NCI-H146 (cell line): Measurements from ENCODE around the gene PPP1R15A.
"Not testable (repeated sequence)": the region's sequence is repeated elsewhere in the genome, so short reads cannot be mapped to it uniquely, and the experiment has no call there.

Source experiments
- DNase-seq: peaks from one replicate; lab custom pipeline; 2025; lab: John Stamatoyannopoulos, UW

Gene PPP1R15A

DNA sequence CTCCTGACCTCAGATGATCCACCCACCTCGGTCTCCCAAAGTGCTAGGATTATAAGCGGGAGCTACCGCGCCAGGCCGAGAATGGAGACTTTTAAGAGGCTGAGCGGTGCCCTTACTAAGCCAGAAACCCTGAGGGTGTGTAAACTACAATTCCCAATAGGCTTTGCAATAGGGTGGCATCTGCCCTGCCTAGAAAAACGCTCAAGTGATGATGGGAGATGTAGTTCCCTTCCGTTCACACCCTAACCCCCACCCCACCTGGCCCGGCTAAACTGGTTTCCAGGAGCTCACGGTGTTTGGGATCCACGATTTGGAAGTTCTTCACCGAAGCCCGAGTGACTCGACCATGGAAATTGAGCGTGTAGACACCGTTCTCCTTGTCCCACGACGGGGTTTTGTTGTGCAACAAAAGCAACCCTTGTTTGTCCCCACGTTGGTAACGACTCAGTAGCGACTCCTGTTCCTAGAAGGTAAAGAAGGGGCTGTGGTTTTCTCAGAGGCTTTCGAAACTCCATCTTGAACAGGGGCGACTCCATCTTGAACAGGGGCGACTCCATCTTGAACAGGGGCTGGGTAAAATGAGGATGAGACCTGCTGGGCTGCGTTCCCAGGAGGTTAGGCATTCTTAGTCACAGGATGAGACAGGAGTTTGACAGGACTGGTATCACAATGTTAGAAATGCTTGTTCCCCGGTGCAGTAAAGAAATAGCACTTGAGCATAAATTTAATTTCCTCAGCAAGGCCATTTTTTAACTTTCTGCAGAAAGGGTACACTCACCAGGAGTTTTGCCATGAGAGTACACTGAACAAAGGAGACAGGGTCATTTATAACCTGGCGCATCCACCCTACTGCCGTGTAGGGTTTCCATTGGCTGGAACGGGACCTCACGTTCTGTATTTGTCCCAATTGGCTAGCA is 9.8 kb downstream of the PPP1R15A start:
- DNase-seq, result no peak

DNA sequence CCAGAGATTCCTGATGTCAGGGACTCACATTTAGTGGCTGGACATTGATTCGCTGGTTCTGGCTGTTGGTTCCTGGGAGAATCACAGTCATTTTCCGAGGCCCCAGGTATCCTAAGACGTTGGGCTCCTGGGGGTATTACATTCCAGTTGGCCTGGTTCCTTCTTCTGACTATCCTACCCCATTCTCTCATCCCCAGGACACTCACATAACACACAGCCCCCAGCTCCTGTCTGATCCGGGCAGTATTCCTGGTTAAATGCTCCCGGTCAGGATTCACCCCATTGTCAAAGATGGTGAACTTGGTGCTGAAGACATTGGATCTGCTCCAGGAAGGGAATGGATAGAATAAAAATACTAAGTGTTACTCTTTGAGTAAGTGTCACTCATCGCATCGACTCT is 11.5 kb downstream of the PPP1R15A start:
- DNase-seq, result no peak

DNA sequence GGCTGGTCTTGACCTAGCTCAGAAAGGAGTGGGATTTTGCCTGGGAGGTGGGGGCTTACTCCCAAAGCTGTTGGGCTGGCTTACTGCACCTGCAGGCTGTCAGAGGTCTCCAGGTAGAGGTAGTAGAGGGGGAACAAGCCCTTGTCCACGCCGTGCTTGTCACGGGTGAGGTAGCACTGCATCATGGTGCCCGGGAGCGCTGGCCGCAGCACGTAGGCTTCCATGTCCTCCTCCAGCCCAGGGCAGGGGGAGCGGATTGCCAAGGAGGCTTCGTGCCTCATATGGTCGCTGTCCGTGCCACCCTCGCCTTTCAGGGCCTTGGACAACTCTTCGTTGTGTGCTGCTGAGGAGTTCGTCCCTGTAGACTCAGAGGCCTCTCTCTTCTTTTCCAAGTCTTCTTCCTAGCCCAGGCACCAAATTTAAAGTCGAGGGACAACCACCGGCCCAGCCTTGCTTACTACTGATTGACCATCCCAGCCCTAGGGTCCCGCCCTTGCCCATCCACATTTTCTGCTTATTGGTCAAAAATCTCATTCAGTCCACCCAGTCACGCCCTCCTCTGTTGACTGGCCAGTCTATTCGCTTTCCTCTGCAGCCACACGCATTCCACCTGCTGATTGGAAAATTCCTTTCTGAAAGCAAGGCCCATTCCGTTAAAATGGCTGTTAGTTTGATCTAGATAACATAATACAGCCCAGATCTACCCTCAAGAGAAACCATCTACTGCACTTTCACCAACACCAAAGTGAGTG is 15.8 kb downstream of the PPP1R15A start:
- no peak for DNase-seq

DNA sequence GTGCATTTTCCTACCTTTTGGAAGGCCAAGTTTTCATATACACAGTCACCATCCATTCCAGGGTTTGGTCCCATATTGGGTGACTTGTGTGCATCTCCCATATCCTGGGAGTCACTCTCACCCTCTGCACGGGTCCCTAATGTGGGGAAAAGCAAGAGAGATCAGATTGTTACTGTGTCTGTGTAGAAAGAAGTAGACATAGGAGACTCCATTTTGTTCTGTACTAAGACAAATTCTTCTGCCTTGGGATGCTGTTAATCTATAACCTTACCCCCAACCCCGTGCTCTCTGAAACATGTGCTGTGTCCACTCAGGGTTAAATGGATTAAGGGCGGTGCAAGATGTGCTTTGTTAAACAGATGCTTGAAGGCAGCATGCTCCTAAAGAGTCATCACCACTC is 17.3 kb downstream of the PPP1R15A start:
- DNase-seq, result not testable (repeated sequence)

DNA sequence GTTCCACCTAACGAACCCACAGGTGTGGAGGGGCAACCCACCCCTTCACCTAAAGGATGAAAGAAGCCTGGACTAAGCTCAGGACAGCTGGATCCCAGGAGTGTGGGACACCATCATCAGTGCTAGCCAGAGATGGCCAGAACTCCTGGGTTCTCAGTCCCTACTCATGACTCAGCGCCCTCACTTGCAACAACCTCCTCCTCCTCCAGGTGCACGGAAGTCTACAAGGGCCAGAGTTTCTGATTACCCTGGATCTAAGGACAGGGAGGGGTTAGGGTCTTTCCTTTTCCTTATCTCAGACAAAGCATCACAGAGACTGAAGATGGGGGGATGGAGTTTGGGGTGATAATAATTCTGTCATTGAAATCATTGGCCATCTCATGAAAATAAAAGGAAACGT is 18.3 kb downstream of the PPP1R15A start:
- no peak for DNase-seq

DNA sequence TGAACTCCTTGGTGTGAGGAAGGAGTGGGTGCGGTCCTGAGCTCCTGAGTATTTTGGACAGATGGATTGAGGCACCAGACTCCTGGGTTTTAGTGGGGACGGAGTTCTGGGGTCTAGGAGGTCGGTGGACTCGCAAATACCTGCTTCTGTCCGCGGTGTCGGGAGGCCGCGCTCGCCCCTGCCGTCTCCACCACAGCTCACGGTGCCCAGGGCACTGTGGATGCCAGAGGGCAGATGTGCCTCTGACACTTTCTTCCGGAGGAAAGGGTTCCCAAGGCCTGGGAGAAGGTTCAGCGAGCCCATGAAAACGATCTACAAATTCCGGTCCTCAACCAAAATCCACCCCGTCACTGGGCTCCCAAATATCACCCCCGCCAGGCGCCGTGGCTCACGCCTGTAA is 23.0 kb downstream of the PPP1R15A start:
- DNase-seq, result no peak

DNA sequence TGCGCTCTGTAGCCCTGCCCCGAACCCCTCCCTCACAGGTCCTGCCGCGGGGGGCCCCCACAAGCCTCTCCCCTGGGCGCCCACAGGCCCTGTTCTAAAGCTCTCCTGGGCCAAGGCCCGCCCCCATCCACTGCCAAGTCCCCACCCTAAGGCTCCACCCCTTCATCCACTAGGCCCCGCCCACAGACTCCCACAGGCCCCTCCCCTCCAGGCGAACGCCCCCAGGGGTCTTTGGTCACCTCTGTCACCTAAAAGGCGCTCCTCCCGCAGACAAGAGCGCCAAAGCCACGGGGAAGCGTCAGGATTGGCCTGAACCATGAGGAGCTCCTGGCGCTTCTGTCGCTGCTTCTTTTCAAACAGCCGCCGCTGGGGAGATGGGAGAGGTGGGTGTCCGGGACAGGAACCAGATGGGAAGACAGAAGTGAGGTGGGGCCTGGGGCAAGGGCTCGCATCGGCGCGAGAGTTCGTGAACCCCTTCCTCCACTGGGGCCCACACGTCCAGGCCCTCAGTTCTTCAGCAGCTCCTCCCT is 24.0 kb downstream of the PPP1R15A start:
- peak; percentile 84 for DNase-seq

DNA sequence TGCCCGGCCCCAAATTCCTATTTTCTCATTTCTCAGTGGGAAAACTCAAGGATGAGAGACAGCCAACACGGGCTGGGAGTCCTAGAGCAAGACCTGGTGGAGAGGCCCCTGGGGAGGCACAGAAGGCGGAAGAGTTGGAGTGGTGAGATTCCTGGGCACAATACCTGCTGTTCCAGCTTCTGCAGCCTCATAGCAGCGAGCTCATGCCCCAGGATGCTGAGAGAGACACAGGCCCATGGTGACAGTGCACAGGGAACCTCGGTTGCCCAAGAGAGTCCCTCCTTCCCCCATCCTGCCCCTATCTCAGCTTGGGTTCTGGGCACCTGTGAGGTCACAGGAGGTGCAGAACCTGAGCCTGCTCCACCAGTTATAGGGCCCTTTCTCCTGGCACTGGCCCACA is 25.0 kb downstream of the PPP1R15A start:
- DNase-seq, result no peak

DNA sequence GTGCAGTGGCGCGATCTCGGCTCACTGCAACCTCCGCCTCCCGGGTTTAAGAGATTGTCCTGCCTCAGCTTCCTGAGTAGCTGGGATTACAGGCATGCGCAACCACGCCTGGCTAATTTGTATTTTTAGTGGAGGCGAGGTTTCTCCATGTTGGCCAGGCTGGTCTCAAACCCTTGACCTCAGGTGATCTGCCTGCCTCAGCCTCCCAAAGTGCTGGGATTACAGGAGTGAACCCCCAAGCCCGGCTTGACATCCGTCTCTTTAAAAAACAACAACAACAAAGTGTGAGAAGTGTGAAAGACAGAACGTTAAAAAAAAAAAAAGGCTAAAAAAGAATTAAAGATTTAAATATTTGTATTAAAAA is 27.1 kb downstream of the PPP1R15A start:
- DNase-seq, result not testable (repeated sequence)

DNA sequence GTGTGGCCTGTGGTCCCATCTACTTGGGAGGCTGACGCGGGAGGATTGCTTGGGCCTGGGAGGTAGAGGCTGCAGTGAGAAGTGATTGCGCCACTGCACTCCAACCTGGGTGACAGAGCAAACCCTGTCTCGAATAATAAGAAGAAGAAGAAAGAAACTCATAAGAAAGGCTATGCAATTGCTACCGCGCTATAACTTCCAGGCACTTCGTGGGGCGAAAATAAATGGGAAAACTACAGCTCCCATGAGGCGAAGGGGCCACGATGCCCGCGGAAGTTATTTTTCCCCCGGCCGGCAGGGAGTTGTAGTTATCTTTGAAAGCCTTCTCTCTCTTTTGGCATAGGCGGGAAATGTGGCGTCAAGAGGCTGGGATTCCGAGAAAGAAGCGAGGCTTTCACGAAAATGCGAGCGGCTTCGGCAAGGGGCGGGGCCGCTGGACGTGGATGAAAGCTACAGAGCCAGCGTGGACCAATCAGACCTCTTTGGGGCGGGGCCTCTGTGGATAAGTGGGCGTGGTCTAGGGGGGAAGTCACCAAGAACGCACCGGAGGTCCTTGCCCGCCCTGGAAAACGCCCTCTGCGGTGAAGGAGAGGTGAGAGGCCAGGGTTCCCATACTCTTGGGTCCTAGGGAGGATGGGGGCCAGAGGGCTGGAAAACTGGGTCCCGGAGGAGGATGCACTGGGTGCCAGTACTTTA is 27.7 kb downstream of the PPP1R15A start, which contains the start of gene NUCB1:
Gene NUCB1, plus strand, starts transcription at position 532 of the 696 bp plus-strand sequence. CDS start 485 bp downstream, outside the sequence.
- DNase-seq, result peak; percentile 99

DNA sequence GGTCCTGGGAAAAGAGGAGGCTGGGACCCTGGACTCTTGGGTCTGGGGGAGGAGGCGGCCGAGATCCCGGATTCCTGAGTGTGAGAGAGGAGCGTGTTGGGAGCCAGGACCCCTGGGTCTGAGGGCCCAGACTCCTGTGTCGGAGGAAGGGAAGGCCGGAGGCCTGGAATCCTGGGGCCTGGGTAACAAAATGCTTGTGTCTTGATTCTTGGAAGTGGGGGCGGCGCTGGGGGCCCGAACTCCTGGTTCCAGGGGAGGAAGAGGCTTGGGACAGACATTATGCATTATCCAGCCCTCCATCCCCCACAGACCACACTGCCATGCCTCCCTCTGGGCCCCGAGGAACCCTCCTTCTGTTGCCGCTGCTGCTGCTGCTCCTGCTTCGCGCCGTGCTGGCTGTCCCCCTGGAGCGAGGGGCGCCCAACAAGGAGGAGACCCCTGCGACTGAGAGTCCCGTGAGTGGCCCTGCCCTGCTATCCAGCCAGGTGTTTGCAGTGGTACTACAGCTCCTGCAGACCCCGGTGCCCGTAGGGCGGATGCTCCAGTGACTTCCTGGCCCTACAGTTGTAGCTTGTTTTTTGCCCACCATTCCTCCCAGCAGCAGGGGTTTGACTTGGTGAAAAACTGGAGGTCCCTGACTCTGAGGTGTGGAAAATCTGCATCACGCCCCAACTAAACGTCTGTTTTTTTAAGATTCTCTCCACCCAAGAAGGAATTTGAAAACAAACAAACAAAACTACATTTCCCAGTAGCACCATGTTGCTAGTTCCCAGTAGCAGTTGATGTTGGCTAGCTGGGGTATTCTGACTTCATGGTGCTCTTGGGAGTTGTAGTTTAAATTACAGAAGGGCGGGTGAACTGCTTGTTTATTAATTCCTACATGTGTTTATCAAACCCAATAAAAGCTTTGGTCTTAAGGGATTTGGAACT is 28.5 kb downstream of the PPP1R15A start:
- DNase-seq, result no peak

DNA sequence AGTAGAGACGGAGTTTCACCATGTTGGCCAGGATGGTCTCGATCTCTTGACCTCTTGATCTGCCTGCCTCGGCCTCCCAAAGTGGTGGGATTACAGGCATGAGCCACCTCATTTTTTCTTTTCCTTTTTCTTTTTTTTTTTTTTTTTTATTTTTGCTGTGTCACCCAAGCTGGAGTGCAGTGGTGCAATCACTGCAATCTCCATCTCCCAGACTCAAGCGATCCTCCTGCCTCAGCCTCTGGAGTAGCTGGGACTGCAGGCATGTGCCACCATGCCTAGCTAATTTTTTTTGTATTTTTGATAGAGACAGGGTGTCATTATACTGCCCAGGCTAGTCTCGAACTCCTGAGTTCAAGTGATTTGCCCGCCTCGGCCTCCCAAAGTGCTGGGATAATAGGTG is 30.1 kb downstream of the PPP1R15A start:
- not testable (repeated sequence) for DNase-seq

DNA sequence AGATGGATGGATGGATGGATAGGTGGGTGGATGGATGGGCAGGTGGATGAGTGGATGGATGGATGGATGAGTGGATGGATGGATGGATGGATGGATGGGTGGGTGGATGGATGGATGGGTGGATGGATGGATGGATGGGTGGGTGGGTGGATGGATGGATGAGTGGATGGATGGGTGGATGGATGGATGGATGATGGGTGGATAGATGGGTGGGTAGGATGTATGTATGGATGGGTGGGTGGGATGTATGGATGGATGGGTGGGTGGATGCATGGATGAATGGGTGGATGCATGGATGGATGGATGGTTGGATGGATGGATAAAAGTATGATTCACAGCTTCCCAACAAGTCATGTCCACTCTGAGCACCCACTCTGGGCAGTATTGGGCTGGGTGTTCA is 31.6 kb downstream of the PPP1R15A start:
- DNase-seq, result not testable (repeated sequence)

DNA sequence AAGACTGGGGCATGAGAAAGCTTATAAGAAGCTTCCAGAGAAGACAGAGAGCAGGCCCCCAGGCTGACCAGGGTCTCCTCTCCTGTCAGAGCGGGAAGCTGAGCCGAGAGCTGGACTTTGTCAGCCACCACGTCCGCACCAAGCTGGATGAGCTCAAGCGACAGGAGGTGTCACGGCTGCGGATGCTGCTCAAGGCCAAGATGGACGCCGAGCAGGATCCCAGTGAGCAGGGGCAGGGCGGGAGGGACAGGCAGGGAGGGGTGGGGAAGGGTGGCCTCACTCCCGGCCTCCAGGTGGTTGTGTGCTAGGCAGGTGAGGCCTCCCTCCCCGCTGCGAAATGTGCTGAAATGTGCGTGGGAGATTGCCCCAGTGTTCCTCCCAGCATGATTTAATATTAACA is 33.4 kb downstream of the PPP1R15A start:
- DNase-seq, result no peak

DNA sequence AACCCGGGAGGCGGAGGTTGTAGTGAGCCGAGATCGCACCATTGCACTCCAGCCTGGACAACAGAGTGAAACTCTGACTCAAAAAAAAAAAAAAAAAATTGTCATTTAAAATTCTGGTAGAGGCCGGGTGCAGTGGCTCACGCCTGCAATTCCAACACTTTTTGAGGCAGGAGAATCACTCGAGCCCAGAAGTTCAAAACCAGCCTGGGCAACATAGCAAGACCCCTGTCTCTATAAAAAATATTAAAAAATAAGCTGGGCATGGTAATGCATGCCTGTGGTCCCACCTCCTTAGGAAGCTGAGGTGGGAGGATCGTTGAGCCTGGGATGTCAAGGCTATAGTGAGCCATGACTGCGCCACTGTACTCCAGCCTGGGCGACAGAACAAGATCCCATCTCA is 34.1 kb downstream of the PPP1R15A start:
- no peak for DNase-seq

DNA sequence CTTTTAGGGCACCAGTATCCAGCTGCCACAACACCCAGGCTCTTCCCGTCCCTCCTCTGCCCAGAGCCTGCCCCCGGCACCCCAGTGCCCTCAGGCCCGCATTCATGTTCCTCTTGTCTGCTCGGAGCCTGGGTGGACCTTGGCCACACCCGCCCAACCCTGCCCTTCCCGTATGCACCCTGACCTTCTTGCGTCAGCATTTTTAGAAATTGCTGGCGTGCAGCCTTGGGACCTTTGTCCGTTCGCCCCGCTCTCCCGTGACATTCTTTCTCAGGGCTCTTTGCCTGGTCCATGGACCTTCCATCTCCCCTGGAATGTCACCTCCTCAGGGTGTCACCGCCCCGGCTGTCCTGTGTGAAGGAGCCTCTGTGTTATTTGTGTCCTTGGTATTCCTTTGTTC is 35.5 kb downstream of the PPP1R15A start:
- DNase-seq, result no peak

DNA sequence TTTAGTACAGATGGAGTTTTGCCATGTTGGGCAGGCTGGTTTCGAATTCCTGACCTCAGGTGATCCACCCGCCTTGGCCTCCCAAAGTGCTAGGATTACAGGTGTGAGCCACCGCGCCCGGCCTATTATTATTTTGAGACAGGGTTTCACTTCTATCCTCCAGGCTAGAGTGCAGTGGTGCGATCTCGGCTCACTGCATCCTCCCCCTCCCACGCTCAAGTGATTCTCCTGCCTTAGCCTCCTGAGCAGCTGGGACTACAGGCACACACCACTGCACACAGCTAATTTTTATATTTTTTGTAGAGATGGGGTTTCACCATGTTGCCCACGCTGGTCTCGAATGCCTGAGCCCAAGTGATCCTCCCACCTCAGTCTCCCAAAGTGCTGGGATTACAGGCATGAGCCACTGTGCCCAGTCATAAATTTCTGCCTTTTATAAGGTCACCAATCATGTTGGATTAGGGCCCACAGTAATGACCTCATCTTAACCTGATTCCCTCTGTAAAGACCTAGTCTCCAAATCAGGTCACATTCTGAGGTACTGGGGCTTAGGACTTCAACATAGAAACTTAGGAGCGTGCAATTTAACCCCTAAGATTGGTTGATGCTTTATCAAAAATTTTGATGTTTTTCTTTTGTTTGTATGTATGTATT is 37.3 kb downstream of the PPP1R15A start:
- not testable (repeated sequence) for DNase-seq

DNA sequence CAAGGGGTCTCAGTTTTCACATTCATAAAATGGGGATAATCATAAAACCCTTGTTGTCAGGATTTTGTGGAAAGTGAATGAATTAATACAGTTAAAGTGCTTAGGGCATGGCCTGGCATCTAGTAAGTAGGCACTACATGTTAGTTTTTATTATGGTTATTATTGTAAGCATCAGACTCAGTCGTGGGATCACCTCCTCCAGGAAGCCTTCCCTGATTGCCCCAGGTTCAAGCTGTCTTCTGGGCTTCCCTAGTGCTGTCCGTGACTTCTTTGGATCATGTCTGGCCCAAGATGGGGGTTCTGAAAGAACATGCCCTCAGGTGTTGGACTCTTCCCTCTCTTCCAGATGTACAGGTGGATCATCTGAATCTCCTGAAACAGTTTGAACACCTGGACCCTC is 38.6 kb downstream of the PPP1R15A start:
- DNase-seq, result no peak

DNA sequence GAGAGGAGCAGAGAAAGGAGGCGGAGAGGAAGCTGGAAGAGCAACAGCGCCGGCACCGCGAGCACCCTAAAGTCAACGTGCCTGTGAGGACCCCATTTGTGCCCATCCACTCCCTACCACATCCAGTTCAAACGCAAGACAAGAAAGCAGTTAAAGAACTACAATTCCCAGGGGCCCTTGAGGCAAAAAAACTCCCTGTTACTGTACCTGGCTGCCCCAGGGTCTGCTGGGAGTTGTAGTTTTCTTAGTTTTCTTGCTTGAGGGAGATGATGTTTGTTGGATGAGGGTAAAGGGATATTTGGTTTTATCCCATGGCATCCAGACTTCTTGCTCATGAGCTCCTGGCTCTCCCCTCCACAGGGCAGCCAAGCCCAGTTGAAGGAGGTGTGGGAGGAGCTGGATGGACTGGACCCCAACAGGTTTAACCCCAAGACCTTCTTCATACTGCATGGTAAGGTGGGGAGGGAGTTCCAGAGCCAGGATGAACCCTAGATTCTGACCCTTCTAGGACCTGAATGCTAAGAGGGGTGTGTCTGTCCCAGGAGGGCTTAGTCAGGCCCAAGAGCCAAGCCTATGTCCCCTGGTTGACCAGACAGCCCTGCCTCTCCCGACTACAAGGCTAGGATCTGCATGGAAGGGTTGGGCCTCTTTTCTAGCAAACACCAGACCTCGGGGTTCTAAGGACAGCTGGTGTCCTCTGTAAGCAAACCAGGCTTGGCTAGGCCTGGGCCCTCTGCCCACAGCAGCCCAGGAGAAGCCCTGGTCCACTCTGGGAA is 41.1 kb downstream of the PPP1R15A start:
- DNase-seq, result no peak

DNA sequence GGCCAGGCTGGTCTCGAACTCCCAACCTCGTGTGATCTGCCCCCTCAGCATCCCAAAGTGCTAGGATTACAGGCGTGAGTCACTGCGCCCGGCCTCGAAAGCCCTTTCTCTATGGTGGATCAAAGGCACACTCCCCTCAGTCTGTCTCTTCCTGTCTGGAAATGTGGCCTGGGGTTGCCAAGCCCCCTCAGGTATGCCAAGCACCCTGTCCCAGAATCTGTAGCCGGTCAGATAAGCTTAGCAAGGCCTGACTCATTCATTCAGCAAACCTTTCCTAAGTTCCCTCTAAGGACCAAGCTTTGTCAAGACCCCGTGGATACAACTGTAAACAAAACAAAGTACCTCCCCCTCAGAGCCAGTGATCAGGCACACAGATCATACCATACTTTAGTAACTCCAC is 42.0 kb downstream of the PPP1R15A start:
- no peak for DNase-seq
